ENCODE measurements around the gene PHF20. TPM values are rescaled to one million over a fixed set of nuclear protein-coding genes. Genes with fewer than 3 reads are reported as not detected.

PHF20 gene
- total and polyA plus RNA-seq, 2 of the 8 experiments (the other 6 are each of a cell fraction or from before 2014, with no cell fraction given), result 25.6 to 70.1 TPM

DNA sequence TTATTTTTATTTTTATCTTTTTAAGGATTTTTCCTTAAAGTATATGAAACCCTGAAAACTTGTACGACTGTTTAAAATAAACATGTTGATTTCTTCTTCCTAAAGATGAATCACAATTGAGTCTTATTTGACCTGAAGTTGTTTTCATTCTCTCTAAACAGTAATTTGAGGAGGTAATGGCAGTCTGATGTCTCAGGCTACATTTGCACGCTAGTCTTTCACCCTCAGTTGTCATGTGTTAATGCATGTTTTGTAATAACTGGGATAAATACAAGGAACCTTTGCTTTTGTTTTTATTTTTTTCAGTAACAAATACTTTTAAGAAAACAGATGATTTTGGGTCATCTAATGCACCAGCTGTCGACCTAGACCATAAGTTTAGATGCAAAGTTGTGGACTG lies 127.2 kb downstream of the PHF20 start:
- no peak overlapping the region for H3K4me3 ChIP-seq (ENCODE audit: extremely low read depth in 1 of 4, insufficient read depth in 2 of 4, low read depth in 3 of 4, low read length in 4 of 4)
- TF ChIP-seq ASH2L (IDR thresholded peaks at IDR 0.05; ENCODE audit: low read length), result no peak
- no peak for TF ChIP-seq FOSL1 (IDR thresholded peaks at IDR 0.05; ENCODE audit: insufficient read depth, low read depth, low read length)
- no peak for TF ChIP-seq SP4 (IDR thresholded peaks at IDR 0.05; ENCODE audit: low read length)

More for the DNA sequence above, 127.2 kb downstream of the PHF20 start:
- H2BK5ac ChIP-seq (ENCODE audit: low read depth, low read length), result no peak overlapping the region
- no peak overlapping the region for H2BK12ac ChIP-seq (ENCODE audit: low read depth, low read length)
- H4K91ac ChIP-seq (replicated peaks; ENCODE audit: insufficient read length, low read length), result no peak overlapping the region
- H3K23me2 ChIP-seq (ENCODE audit: low read depth, low read length), result no peaks in the 10 kb centered on the region
- 94% methylated on average over 3 of the region's 3 CpGs; no CpG with 5 or more reads in 1 of the 2 experiments for whole genome bisulfite sequencing, 2 experiments (ENCODE audit: extremely low coverage in 1 of 2, insufficient coverage in 1 of 2, insufficient read length in 1 of 2, insufficient replicate concordance in 2 of 2, low coverage in 1 of 2, low lambda C conversion rate in 2 of 2, missing lambda C conversion rate in 1 of 2)
- no peak overlapping the region for H3K9ac ChIP-seq (replicated peaks in 1 of 4; ENCODE audit: extremely low read depth in 1 of 4, low read depth in 3 of 4, low read length in 3 of 4)
- no peak overlapping the region for H4K8ac ChIP-seq (ENCODE audit: extremely low read depth, insufficient read depth, low read length)
- no peak overlapping the region for H3K56ac ChIP-seq (replicated peaks; ENCODE audit: insufficient read length, low read depth, low read length)
- no peak overlapping the region for H2BK15ac ChIP-seq (ENCODE audit: low read length)
- no peaks in the 10 kb centered on the region for H3K79me2 ChIP-seq (ENCODE audit: control insufficient read depth in 1 of 2, insufficient read depth in 2 of 2, low read length in 2 of 2)
- H2AK5ac ChIP-seq (ENCODE audit: low read depth, low read length), result no peak overlapping the region
- no peak overlapping the region for H3K23ac ChIP-seq (ENCODE audit: insufficient read length)
- 0 out of 2 replicates have a peak, but pooled peaks cover 4% of the 10 kb centered on the region for H3K79me1 ChIP-seq (ENCODE audit: low read depth, low read length)
- H3K27me3 ChIP-seq (replicated peaks in 1 of 4; ENCODE audit: control insufficient read depth in 3 of 4, extremely low read depth in 1 of 4, insufficient read depth in 3 of 4, low read length in 3 of 4), result no peaks in the 10 kb centered on the region
- H2AFZ ChIP-seq (ENCODE audit: low read length), result no peak overlapping the region
- H2BK20ac ChIP-seq (ENCODE audit: low read length), result no peak overlapping the region
- ChIA-PET CTCF (ENCODE audit: partially characterized antibody) (interaction anchor here (0.8 kb wide), 1 partner anchor 123 kb away, joined by 3 read pairs; no protein-coding TSS in a partner anchor), POLR2A (ENCODE audit: partially characterized antibody) (no interaction called here)
- H4K5ac ChIP-seq (ENCODE audit: insufficient read length, low read depth, low read length), result no peak overlapping the region
- no peaks in the 10 kb centered on the region for H3K4me1 ChIP-seq (replicated peaks in 1 of 4; ENCODE audit: control insufficient read depth in 3 of 4, insufficient read depth in 4 of 4, low read length in 3 of 4)
- H3K4ac ChIP-seq (replicated peaks; ENCODE audit: insufficient read length, low read depth, low read length), result no peak overlapping the region
- no peak overlapping the region for H3K27ac ChIP-seq (ENCODE audit: low read depth, low read length)
- H3K9me3 ChIP-seq (ENCODE audit: insufficient read depth in 2 of 2, low read depth in 1 of 2, low read length in 1 of 2), result no peaks in the 10 kb centered on the region
- FAIRE-seq (no peak), DNase-seq (ENCODE audit: low read depth in 1 of 2, low spot score in 2 of 2) (no peak)
- H3K14ac ChIP-seq (ENCODE audit: insufficient read length), result no peak overlapping the region
- H2BK120ac ChIP-seq (replicated peaks; ENCODE audit: low read depth, low read length), result no peak overlapping the region
- H4K20me1 ChIP-seq (replicated peaks in 1 of 2; ENCODE audit: control insufficient read depth in 1 of 2, insufficient read depth in 2 of 2, low read length in 2 of 2), result peaks cover 0 to 4% of the 10 kb centered on the region in 2 experiments
- H3K18ac ChIP-seq (ENCODE audit: extremely low read depth, low read length), result no peak overlapping the region
- H3K4me2 ChIP-seq (ENCODE audit: insufficient read depth in 1 of 2, low read depth in 2 of 2, low read length in 2 of 2), result no peak overlapping the region
- peaks cover 3 to 7% (median 6%) of the 10 kb centered on the region in 4 experiments; a peak in 5 of 8 replicates for H3K36me3 ChIP-seq (ENCODE audit: control insufficient read depth in 2 of 4, insufficient read depth in 4 of 4, low read length in 3 of 4)
